Measurements from ENCODE around the gene XRCC4. TPM values are rescaled to one million over a fixed set of nuclear protein-coding genes. Genes with fewer than 3 reads are reported as not detected.

The XRCC4 gene
- polyA plus RNA-seq, 1 donor (not counting 4 experiments of a cell fraction or from before 2014, with no cell fraction given), result 10.9 TPM

DNA sequence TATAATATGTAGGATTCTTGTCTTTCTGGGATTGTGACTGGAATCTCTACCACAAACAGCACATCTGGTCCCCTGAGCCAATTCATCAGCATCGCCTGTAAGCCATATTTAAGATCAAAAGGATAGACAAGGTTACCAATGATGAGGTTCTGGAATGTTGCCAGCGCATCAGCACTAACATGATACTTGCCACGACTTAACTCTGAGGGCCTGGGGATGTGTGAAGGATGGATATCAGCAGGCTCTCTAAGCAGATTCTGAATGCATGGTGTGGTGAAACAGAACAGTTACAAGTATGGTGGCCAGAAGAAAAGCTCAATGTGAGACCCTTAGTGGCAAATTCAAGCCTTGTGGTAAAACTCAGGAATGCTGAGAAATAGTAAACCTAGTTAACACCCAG is 143.0 kb downstream of the XRCC4 start:
- Histone ChIP-seq H3K4me2 (ENCODE audit: control insufficient read depth, extremely low read depth, insufficient read depth, low read depth, low read length) (no peak overlapping the region), H3K4me3 (ENCODE audit: control insufficient read depth in 2 of 3, extremely low read depth in 1 of 3, insufficient read depth in 2 of 3, low read depth in 1 of 3, low read length in 3 of 3) (no peak overlapping the region), H3K9ac (ENCODE audit: control insufficient read depth, extremely low read depth, insufficient read depth, low read length) (no peak overlapping the region), H3K36me3 (ENCODE audit: control insufficient read depth in 2 of 2, extremely low read depth in 1 of 2, insufficient read depth in 2 of 2, low read length in 2 of 2) (no peaks in the 10 kb centered on the region), H3K9me3 (ENCODE audit: control insufficient read depth, low read depth, low read length) (no peaks in the 10 kb centered on the region), H4K20me1 (ENCODE audit: control insufficient read depth, extremely low read depth, insufficient read depth, low read length) (no peaks in the 10 kb centered on the region), H3K4me1 (ENCODE audit: control insufficient read depth, extremely low read depth, insufficient read depth, low read length) (peaks cover 9% of the 10 kb centered on the region), H3K79me2 (ENCODE audit: control insufficient read depth, insufficient read depth, low read length) (no peaks in the 10 kb centered on the region), H2AFZ (ENCODE audit: control insufficient read depth, low read length) (no peak overlapping the region), H3K9me1 (ENCODE audit: control insufficient read depth, extremely low read depth, insufficient read depth, low read length) (no peaks in the 10 kb centered on the region), H3K27ac (ENCODE audit: control insufficient read depth, insufficient read depth, low read length) (no peak overlapping the region), H3K27me3 (ENCODE audit: control insufficient read depth, extremely low read depth, insufficient read depth, low read length) (no peaks in the 10 kb centered on the region)
- DNase-seq (ENCODE audit: low read depth, low spot score), result no peak
- TF ChIP-seq, protein P1, sequence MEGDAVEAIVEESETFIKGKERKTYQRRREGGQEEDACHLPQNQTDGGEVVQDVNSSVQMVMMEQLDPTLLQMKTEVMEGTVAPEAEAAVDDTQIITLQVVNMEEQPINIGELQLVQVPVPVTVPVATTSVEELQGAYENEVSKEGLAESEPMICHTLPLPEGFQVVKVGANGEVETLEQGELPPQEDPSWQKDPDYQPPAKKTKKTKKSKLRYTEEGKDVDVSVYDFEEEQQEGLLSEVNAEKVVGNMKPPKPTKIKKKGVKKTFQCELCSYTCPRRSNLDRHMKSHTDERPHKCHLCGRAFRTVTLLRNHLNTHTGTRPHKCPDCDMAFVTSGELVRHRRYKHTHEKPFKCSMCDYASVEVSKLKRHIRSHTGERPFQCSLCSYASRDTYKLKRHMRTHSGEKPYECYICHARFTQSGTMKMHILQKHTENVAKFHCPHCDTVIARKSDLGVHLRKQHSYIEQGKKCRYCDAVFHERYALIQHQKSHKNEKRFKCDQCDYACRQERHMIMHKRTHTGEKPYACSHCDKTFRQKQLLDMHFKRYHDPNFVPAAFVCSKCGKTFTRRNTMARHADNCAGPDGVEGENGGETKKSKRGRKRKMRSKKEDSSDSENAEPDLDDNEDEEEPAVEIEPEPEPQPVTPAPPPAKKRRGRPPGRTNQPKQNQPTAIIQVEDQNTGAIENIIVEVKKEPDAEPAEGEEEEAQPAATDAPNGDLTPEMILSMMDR (optimal IDR thresholded peaks at IDR 0.05 in 1 of 3, IDR thresholded peaks at IDR 0.05 in 1 of 3, conservative IDR thresholded peaks at IDR 0.05 in 1 of 3; ENCODE audit: extremely low read depth in 1 of 3, insufficient read depth in 2 of 3, low read length in 3 of 3), result no peak
- no peak for TF ChIP-seq EZH2 (IDR thresholded peaks at IDR 0.05; ENCODE audit: low read length)
- dilution Hi-C loops (cut with MboI; ENCODE audit: extremely low pct_ligation_motif_present, low sequenced_read_pairs), result no loop called here
- no peak for FAIRE-seq

DNA sequence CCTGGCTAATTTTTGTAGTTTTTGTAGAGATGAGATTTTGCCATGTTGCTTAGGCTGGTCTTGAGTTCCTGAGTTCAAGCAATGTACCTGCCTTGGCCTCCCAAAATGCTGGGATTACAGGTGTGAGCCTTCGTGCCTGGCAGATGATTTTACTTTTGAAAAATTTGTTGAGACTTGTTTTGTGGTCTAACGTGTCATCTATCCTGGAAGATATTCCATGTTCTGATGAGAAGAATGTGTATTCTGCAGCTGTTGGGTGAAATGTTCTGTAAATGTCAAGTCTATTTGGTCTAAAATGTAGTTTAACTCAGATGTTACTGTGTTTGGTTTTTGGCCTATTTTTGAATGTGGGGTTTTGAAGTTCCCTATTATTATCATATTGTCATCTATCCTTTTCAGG is 145.6 kb downstream of the XRCC4 start:
- Histone ChIP-seq H3K27me3 (ENCODE audit: control insufficient read depth, extremely low read depth, insufficient read depth, low read length) (no peaks in the 10 kb centered on the region), H3K4me2 (ENCODE audit: control insufficient read depth, extremely low read depth, insufficient read depth, low read depth, low read length) (no peak overlapping the region), H3K4me1 (ENCODE audit: control insufficient read depth, extremely low read depth, insufficient read depth, low read length) (peaks cover 9% of the 10 kb centered on the region), H3K9me3 (ENCODE audit: control insufficient read depth, low read depth, low read length) (no peaks in the 10 kb centered on the region), H2AFZ (ENCODE audit: control insufficient read depth, low read length) (no peak overlapping the region), H3K79me2 (ENCODE audit: control insufficient read depth, insufficient read depth, low read length) (no peaks in the 10 kb centered on the region), H3K4me3 (ENCODE audit: control insufficient read depth in 2 of 3, extremely low read depth in 1 of 3, insufficient read depth in 2 of 3, low read depth in 1 of 3, low read length in 3 of 3) (no peak overlapping the region), H4K20me1 (ENCODE audit: control insufficient read depth, extremely low read depth, insufficient read depth, low read length) (no peaks in the 10 kb centered on the region), H3K9me1 (ENCODE audit: control insufficient read depth, extremely low read depth, insufficient read depth, low read length) (no peaks in the 10 kb centered on the region), H3K27ac (ENCODE audit: control insufficient read depth, insufficient read depth, low read length) (no peak overlapping the region), H3K36me3 (ENCODE audit: control insufficient read depth in 2 of 2, extremely low read depth in 1 of 2, insufficient read depth in 2 of 2, low read length in 2 of 2) (no peaks in the 10 kb centered on the region), H3K9ac (ENCODE audit: control insufficient read depth, extremely low read depth, insufficient read depth, low read length) (no peak overlapping the region)
- DNase-seq (ENCODE audit: low read depth, low spot score) (peak; percentile 53), FAIRE-seq (peak; percentile 9)
- TF ChIP-seq, protein P1 (optimal IDR thresholded peaks at IDR 0.05 in 1 of 3, IDR thresholded peaks at IDR 0.05 in 1 of 3, conservative IDR thresholded peaks at IDR 0.05 in 1 of 3; ENCODE audit: extremely low read depth in 1 of 3, insufficient read depth in 2 of 3, low read length in 3 of 3), result no peak
- dilution Hi-C loops (cut with MboI; ENCODE audit: extremely low pct_ligation_motif_present, low sequenced_read_pairs), result no loop called here

Data from keratinocyte (primary cell).